ENCODE data around the gene SPON1. TPM values are rescaled to one million over a fixed set of nuclear protein-coding genes. Genes with fewer than 3 reads are reported as not detected.
"Not testable (repeated sequence)": the region's sequence is repeated elsewhere in the genome, so short reads cannot be mapped to it uniquely, and the experiment has no call there.

The SPON1 gene
- polyA plus RNA-seq, 3 donors: 62.6 to 85.5 (median 70.9) TPM

GRCh38 chr11:14244926-14245325 is 282.4 kb downstream of the SPON1 start:
- no peak for DNase-seq (ENCODE audit: extremely low read depth in 1 of 11, low read depth in 9 of 11, low spot score in 4 of 11)

GRCh38 chr11:14245444-14245843 is 282.9 kb downstream of the SPON1 start:
- no peak for DNase-seq (ENCODE audit: extremely low read depth in 1 of 11, low read depth in 9 of 11, low spot score in 4 of 11)

DNA sequence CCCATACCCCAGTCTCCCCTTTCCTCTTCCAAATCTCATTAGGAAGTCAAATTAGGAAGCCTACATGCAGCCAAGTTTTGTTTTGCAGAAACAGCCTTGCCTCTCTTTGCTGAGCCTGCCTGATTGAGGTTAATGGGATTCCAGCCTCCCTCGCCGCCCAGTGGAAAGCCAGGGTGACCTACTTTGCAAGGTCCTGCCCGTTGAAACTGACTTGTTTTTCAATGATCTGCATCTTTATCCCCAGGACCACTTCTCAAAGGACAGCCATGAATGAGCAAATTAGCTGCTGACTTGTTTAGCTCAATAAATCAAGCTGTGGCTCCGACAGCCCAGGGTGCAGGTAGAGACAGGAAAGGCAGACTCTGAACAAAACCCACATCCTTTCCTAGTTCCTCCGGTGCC is 286.1 kb downstream of the SPON1 start:
- peak in 3 of 11 donors; percentile 18 to 20 (median 19) for DNase-seq (ENCODE audit: extremely low read depth in 1 of 11, low read depth in 9 of 11, low spot score in 4 of 11)

DNA sequence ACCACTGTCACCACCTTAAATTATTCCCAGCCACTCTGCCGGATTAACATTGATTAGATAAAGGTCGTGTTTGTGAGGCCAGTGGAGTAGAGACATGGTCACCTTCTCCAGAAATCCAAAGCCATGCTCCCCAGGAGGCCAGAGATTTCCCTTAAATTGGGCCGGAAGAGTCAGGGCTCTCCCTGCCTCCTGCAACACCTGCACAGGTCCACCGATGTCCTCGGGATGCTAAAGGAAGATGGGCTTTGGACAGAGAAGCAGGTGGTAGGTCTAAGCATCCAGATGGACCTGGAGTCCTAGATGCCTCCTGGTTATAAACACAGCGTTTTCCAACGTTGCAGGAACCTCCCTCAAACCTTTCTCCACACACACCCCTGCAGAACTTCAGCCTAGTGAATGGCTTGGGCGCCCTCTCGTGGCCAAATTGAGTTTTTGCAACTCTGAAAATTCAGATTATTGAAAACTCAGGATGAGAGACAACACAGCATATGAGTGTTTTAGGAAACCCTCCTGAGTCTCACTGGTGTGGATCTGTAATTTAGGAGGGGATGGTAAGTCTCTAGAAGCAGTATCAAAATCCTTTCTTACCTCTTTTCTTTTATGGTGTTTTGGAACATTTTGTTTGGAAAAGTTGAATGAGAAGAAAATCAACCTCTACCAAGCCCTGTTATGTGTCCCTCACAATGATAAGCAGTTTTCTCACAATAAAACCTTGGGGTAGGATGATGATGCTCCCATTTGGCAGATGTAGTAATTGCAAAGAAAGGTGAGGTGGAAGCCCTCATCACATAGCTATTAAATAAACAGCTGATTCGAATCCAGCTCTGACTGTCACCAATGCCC is 286.8 kb downstream of the SPON1 start:
- peak; percentile 31 to 70 (median 45) for DNase-seq (ENCODE audit: extremely low read depth in 1 of 11, low read depth in 9 of 11, low spot score in 4 of 11)

DNA sequence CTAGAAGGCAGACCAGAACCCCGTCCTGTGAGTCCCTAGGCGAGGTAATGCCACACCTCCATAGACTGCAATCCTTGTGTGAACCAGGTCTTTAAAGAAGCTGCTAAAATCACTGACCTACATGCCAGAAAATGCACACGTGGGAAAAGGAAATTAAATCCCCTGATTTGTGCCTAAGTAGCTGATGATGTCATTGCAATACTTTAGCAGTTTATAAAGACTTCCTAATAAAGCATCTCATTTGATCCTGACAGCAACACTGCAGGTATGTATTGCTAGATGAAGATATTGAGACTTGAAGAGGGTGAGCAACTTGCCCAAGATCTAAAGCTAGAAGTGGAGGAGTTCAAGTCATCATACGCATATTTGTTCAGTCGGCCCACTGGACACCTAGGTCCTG is 289.2 kb downstream of the SPON1 start:
- no peak for DNase-seq (ENCODE audit: extremely low read depth in 1 of 11, low read depth in 9 of 11, low spot score in 4 of 11)

- not testable (repeated sequence) for DNase-seq (ENCODE audit: extremely low read depth in 1 of 11, low read depth in 9 of 11, low spot score in 4 of 11)
Observed at GRCh38 chr11:14252501-14252900, 290.0 kb downstream of the SPON1 start.

DNA sequence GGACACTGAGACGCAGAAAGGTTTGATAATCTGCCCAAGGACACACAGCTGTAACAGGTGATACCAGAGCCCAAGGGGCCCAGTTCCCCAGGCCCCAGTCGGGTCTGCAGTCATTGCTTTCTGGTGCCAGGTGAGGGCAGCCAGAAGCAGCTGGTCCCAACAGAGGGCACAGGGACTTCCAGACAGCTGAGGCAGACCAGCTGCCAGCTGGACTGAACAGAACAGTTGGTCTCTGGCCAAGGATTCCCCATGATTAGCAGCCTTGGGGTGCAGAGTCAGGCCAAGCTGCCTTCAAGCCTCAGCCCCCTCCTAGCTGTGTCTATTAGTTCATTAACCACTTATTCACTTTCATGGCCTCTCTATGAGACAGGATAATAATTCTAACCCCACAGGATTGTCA is 290.9 kb downstream of the SPON1 start:
- DNase-seq (ENCODE audit: extremely low read depth in 1 of 11, low read depth in 9 of 11, low spot score in 4 of 11): peak in 2 of 11 donors; percentile 16 to 38

- no peak for DNase-seq (ENCODE audit: extremely low read depth in 1 of 11, low read depth in 9 of 11, low spot score in 4 of 11)
Observed at GRCh38 chr11:14253840-14254239, 291.3 kb downstream of the SPON1 start.

DNA sequence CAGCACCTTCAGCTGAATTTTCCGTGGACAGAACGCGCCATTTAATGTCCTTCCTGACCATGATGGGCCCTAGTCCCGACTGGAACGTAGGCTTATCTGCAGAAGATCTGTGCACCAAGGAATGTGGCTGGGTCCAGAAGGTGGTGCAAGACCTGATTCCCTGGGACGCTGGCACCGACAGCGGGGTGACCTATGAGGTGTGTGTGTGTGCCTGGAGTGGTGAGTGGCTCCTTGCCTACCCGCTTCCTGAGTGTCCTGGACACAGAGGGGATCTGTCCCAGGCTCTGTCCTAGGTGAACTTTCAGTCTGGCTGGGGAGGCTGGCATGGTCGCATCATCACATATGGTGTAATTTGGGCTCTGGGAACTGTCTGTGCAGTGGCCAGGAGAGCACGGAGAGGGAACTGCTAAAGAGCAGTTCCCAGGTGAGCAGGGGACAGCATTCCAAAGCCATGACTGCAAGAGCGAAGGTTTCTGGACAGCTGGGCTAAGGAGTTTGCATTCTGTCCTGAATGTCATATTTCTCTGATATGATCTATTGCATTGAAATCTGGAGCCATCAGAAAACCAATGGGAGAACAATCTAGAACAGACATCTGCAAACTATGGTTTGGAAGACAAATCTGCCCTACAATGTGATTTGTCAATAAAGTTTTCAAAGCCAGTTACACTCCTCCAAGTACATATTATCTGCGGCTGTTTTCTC is 292.2 kb downstream of the SPON1 start:
- DNase-seq (ENCODE audit: extremely low read depth in 1 of 11, low read depth in 9 of 11, low spot score in 4 of 11): no peak

DNA sequence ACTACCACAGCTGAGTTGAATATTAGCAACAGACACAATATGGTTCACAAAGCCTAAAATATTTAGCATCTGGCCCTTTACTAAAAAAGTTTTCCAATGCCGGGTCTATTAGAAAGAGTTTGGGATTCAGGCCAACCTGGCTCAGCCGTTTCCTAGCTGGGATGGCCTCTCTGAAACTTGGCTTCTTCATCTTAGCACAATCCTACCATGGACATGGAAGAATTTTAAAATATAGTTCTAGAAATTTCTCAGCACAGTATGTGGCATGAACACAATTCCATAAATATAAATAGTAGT is 292.7 kb downstream of the SPON1 start:
- DNase-seq (ENCODE audit: extremely low read depth in 1 of 11, low read depth in 9 of 11, low spot score in 4 of 11): no peak

GRCh38 chr11:14258221-14258935 is 295.9 kb downstream of the SPON1 start:
- DNase-seq (ENCODE audit: extremely low read depth in 1 of 11, low read depth in 9 of 11, low spot score in 4 of 11): no peak

GRCh38 chr11:14259186-14259784 is 296.8 kb downstream of the SPON1 start:
- no peak for DNase-seq (ENCODE audit: extremely low read depth in 1 of 11, low read depth in 9 of 11, low spot score in 4 of 11)

GRCh38 chr11:14259878-14260277 is 297.4 kb downstream of the SPON1 start:
- no peak for DNase-seq (ENCODE audit: extremely low read depth in 1 of 11, low read depth in 9 of 11, low spot score in 4 of 11)

DNA sequence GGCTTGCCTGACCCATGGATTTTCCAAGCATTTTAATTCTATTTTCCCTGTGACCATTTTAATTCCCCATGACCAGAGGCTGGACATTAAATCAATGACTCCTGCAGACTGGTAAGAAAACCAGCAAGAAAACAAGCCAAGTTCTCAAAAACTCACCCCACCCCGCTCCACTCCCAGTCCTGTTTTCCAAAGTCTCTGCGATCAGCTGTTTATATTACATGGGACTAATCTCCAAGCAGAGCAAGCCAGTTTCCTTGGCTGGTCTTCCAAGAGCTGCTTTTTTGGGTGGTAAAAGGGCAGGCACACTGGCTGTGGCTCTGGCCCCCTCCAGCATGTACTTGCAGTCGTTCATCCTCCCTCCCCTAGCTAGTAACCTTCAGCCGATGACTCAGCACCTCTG is 298.5 kb downstream of the SPON1 start:
- DNase-seq (ENCODE audit: extremely low read depth in 1 of 11, low read depth in 9 of 11, low spot score in 4 of 11): no peak

GRCh38 chr11:14262271-14262846 is 299.8 kb downstream of the SPON1 start:
- no peak for DNase-seq (ENCODE audit: extremely low read depth in 1 of 11, low read depth in 9 of 11, low spot score in 4 of 11)

GRCh38 chr11:14264966-14265365 is 302.4 kb downstream of the SPON1 start:
- DNase-seq (ENCODE audit: extremely low read depth in 1 of 11, low read depth in 9 of 11, low spot score in 4 of 11): no peak

DNA sequence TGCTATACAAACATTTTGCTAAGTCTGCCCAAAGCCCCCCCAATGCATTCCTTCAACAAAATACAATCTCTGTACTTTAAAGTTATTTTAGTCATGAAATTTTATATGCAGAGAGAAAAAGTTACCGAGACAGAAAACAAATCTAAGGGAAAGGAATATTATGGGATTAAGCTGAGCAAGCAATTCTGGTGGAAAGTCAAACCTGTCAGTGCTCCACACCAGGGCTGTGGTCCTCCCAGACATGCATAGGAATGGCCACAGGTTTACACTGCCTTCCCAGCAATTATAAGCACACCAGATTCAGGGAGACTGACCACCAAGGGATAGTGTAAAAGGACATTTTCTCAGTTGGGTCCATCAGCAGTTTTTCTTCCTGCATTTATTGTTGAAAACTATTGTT is 304.1 kb downstream of the SPON1 start:
- no peak for DNase-seq (ENCODE audit: extremely low read depth in 1 of 11, low read depth in 9 of 11, low spot score in 4 of 11)

GRCh38 chr11:14267861-14268635 is 305.5 kb downstream of the SPON1 start:
- DNase-seq (ENCODE audit: extremely low read depth in 1 of 11, low read depth in 9 of 11, low spot score in 4 of 11): no peak

All from renal cortex interstitium (tissue), 11 donors.